ENCODE results near the gene CUBN. TPM values are rescaled to one million over a fixed set of nuclear protein-coding genes. Genes with fewer than 3 reads are reported as not detected.
A peak's percentile ranks its signal among the peaks of the same experiment; 100 is the strongest.

Gene CUBN
- total RNA-seq, 1 donor, result 1.1 TPM

DNA sequence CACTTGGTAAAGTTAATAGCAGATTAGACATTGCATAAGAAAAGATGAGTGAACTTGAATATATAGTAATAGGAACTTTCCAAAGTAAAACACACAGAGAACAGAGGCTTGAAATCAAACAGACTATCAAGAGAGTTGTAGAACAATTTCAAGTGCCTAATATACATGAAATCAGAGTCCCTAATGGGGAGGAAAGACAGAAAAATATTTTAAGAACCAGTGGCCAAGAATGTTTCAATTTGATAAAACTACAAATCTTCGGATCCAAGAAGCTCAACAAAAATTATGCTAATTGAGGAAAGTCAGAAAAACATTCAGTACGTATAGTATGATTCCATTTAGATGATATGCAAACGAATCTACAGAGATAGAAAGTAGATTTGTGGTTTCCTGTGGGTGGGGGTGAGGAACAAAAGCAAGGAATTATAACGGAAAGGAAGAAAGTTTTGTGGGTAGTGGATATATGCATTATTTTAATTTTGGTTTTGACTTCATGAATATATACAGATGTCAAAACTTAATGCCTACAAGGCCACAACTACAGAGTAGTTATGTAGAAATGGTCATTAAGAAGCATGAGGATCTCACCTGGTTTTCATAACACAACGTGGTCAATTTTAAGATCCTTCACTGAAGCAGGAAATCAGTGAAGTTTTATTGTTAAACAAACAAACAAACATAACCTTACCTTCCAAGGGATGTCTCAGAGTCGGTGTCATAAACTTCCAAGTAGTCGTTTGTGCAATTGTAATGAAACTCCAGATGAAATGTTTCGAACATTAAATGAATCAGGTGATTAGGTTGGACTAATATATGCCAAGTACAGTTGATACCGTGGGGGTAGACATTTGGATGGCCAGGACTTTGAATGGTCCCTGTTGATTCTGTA, 62.0 kb downstream of the CUBN start:
- Histone ChIP-seq H3K27me3 (ENCODE audit: insufficient read depth, low read length) (no peaks in the 10 kb centered on the region), H3K79me2 (ENCODE audit: insufficient read depth, low read length) (no peaks in the 10 kb centered on the region), H4K20me1 (ENCODE audit: insufficient read depth, low read length) (no peaks in the 10 kb centered on the region), H2AFZ (ENCODE audit: low read length) (peak overlapping the region; percentile 72), H3K4me1 (ENCODE audit: insufficient read depth, low read length) (peaks cover 29% of the 10 kb centered on the region), H3K27ac (ENCODE audit: low read depth, low read length) (peak overlapping the region; percentile 27), H3K36me3 (ENCODE audit: insufficient read depth, low read length) (no peaks in the 10 kb centered on the region), H3K4me2 (ENCODE audit: insufficient read depth, low read length) (peak overlapping the region; percentile 60), H3K4me3 (ENCODE audit: insufficient read depth, low read length) (no peak overlapping the region), H3K9me3 (ENCODE audit: low read depth, low read length) (no peaks in the 10 kb centered on the region)
- no peak for DNase-seq (ENCODE audit: insufficient read length, low spot score, missing footprints)
- TF ChIP-seq, protein P1, sequence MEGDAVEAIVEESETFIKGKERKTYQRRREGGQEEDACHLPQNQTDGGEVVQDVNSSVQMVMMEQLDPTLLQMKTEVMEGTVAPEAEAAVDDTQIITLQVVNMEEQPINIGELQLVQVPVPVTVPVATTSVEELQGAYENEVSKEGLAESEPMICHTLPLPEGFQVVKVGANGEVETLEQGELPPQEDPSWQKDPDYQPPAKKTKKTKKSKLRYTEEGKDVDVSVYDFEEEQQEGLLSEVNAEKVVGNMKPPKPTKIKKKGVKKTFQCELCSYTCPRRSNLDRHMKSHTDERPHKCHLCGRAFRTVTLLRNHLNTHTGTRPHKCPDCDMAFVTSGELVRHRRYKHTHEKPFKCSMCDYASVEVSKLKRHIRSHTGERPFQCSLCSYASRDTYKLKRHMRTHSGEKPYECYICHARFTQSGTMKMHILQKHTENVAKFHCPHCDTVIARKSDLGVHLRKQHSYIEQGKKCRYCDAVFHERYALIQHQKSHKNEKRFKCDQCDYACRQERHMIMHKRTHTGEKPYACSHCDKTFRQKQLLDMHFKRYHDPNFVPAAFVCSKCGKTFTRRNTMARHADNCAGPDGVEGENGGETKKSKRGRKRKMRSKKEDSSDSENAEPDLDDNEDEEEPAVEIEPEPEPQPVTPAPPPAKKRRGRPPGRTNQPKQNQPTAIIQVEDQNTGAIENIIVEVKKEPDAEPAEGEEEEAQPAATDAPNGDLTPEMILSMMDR (IDR thresholded peaks at IDR 0.05; ENCODE audit: extremely low read depth, low read depth, low read length), result no peak

DNA sequence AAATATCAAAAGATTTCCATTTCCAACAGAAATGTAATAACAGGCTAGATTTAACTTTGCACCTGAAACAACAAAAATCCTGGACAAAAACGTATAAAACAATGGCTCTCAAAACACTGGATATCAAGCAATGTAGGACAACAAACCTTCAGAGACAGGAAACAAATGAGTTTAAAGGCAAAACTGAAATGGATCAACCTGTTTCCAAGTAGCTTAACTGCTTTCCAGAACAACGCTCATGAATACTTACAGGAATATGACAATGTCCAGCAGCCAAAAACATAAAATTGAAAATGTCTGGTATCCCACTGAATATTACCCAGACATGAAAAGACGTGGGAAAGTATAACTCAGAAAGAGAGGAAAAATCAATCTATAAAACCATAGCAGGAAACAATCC, 62.8 kb downstream of the CUBN start:
- H3K4me2 ChIP-seq (ENCODE audit: insufficient read depth, low read length), result no peak overlapping the region
- H4K20me1 ChIP-seq (ENCODE audit: insufficient read depth, low read length), result no peaks in the 10 kb centered on the region
- H3K4me3 ChIP-seq (ENCODE audit: insufficient read depth, low read length), result no peak overlapping the region
- DNase-seq (ENCODE audit: insufficient read length, low spot score, missing footprints), result no peak
- TF ChIP-seq, protein P1 (IDR thresholded peaks at IDR 0.05; ENCODE audit: extremely low read depth, low read depth, low read length), result no peak
- no peak overlapping the region for H2AFZ ChIP-seq (ENCODE audit: low read length)
- no peaks in the 10 kb centered on the region for H3K36me3 ChIP-seq (ENCODE audit: insufficient read depth, low read length)
- no peaks in the 10 kb centered on the region for H3K9me3 ChIP-seq (ENCODE audit: low read depth, low read length)
- peaks cover 37% of the 10 kb centered on the region for H3K4me1 ChIP-seq (ENCODE audit: insufficient read depth, low read length)
- H3K27ac ChIP-seq (ENCODE audit: low read depth, low read length), result no peak overlapping the region
- no peaks in the 10 kb centered on the region for H3K27me3 ChIP-seq (ENCODE audit: insufficient read depth, low read length)
- H3K79me2 ChIP-seq (ENCODE audit: insufficient read depth, low read length), result no peaks in the 10 kb centered on the region

DNA sequence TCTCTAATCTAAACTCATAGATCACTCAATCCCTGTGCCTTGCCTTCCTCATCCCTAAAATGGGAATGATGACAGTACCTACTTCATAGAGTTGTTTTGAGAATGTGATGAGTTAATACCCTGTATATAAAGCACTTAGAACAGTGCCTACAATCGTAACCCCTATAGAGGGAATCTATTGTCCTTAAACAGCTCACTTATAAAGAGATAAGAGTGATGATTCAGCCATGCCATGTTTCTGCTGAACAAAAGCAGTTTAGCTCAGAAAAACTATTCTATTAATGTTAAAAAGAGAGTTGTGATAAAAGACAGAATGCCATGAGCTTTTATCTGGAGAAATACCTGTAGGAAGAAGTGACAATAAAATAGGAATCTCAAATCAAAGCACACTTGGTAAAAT, 63.6 kb downstream of the CUBN start:
- H3K4me3 ChIP-seq (ENCODE audit: insufficient read depth, low read length), result no peak overlapping the region
- no peak overlapping the region for H3K27ac ChIP-seq (ENCODE audit: low read depth, low read length)
- no peaks in the 10 kb centered on the region for H4K20me1 ChIP-seq (ENCODE audit: insufficient read depth, low read length)
- H3K79me2 ChIP-seq (ENCODE audit: insufficient read depth, low read length), result no peaks in the 10 kb centered on the region
- H3K9me3 ChIP-seq (ENCODE audit: low read depth, low read length), result no peaks in the 10 kb centered on the region
- no peaks in the 10 kb centered on the region for H3K36me3 ChIP-seq (ENCODE audit: insufficient read depth, low read length)
- DNase-seq (ENCODE audit: insufficient read length, low spot score, missing footprints), result no peak
- no peaks in the 10 kb centered on the region for H3K27me3 ChIP-seq (ENCODE audit: insufficient read depth, low read length)
- TF ChIP-seq, protein P1 (IDR thresholded peaks at IDR 0.05; ENCODE audit: extremely low read depth, low read depth, low read length), result no peak
- peaks cover 46% of the 10 kb centered on the region for H3K4me1 ChIP-seq (ENCODE audit: insufficient read depth, low read length)
- H2AFZ ChIP-seq (ENCODE audit: low read length), result no peak overlapping the region
- H3K4me2 ChIP-seq (ENCODE audit: insufficient read depth, low read length), result no peak overlapping the region

DNA sequence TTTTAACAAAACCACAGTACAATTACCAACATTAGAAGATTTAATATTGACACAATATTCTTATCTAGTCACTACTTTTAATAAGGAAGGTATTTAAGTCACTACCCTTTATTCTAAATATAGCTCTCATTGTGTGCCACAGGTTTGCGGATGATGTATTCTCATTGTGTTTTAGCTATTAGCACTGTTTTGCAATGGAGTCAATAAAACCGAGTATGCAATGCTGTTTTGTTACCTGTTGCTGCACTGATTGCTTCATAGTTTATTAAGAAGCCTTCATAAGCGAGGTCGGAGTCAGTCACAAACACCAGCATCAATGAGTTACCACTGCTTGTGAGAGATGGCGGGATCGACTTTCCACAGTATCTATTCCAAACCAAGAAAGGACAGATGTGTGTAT, 64.3 kb downstream of the CUBN start:
- H3K79me2 ChIP-seq (ENCODE audit: insufficient read depth, low read length), result no peaks in the 10 kb centered on the region
- H3K9me3 ChIP-seq (ENCODE audit: low read depth, low read length), result no peaks in the 10 kb centered on the region
- H3K36me3 ChIP-seq (ENCODE audit: insufficient read depth, low read length), result no peaks in the 10 kb centered on the region
- no peak for DNase-seq (ENCODE audit: insufficient read length, low spot score, missing footprints)
- H3K4me2 ChIP-seq (ENCODE audit: insufficient read depth, low read length), result no peak overlapping the region
- H3K27me3 ChIP-seq (ENCODE audit: insufficient read depth, low read length), result no peaks in the 10 kb centered on the region
- TF ChIP-seq, protein P1 (IDR thresholded peaks at IDR 0.05; ENCODE audit: extremely low read depth, low read depth, low read length), result no peak
- peaks cover 47% of the 10 kb centered on the region for H3K4me1 ChIP-seq (ENCODE audit: insufficient read depth, low read length)
- no peak overlapping the region for H2AFZ ChIP-seq (ENCODE audit: low read length)
- H3K4me3 ChIP-seq (ENCODE audit: insufficient read depth, low read length), result no peak overlapping the region
- no peak overlapping the region for H3K27ac ChIP-seq (ENCODE audit: low read depth, low read length)
- H4K20me1 ChIP-seq (ENCODE audit: insufficient read depth, low read length), result no peaks in the 10 kb centered on the region
